T-helper 2 cell treated with Interferon-gamma antibody and Interleukin-4, amounts not matched to agents 5 μg/mL and 100 μg/mL, for 36 hours (primary cell): ENCODE measurements around the gene ARMC3.
"Not testable (repeated sequence)": the region's sequence is repeated elsewhere in the genome, so short reads cannot be mapped to it uniquely, and the experiment has no call there.

Experiments used
- DNase-seq: peaks from one replicate; pipeline ENCODE4 v3.0.0; 2021; ENCODE audit warnings: low spot score
- H3K27ac Mint-ChIP-seq: one replicate; pipeline ENCODE4 v1.8.0; 2021; ENCODE audit warnings: mild to moderate bottlenecking, mixed read lengths
- H3K27me3 Mint-ChIP-seq: one replicate; pipeline ENCODE4 v1.8.0; 2021; ENCODE audit warnings: low read depth, mixed read lengths
- H3K36me3 Mint-ChIP-seq: one replicate; pipeline ENCODE4 v1.8.0; 2021; ENCODE audit warnings: low read depth, mixed read lengths
- H3K4me1 Mint-ChIP-seq: one replicate; pipeline ENCODE4 v1.8.0; 2021; ENCODE audit warnings: low read depth, mixed read lengths
- H3K4me3 Mint-ChIP-seq: one replicate; pipeline ENCODE4 v1.8.0; 2022; ENCODE audit warnings: mild to moderate bottlenecking, moderate library complexity, mixed read lengths
- H3K9me3 Mint-ChIP-seq: one replicate; pipeline ENCODE4 v1.8.0; 2021; ENCODE audit warnings: mixed read lengths

The ARMC3 gene

DNA sequence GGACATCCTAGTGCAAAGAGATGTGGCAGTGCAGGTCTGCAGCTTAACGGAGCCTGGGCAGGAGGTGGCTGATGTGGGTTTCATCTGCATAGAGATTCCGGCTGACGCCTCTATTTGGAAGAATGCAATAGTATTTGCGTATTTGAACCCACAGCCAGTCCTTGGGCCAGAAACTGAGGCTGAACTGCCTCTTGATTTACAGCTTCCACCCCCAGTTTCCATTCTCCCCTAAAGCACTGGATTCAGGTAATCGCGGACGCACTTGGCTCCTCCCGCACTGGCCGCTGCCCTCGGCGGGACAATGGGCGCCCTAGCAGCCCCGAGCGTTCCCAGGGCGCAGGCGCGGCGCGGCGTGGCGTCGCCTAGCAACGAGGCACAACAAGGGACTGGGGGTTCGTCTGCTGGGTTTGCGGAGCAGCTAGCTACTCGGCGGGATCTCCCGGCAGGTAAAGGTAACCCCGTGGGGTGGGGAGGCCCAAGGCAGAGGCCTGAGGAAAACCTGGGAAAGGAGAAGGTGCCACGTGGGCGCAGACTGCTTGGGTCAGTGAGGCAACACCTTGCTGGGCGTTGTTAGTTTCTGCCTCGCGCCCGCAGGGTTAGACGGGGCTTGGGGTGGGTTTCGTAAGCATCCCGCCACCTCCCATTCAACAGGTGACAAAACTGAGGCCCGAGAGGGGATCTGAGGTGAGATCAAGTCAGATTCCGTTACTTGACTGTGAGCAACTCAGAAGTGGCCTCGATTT lies at the start of gene ARMC3:
ARMC3 (plus strand) TSS at position 393 of the 743 bp plus-strand sequence. CDS start 3,944 bp downstream, outside the sequence.
- H3K27me3 Mint-ChIP-seq: peaks cover 2% of the 10 kb centered on the region
- no peaks in the 10 kb centered on the region for H3K9me3 Mint-ChIP-seq
- no peak within 1 kb of the TSS for H3K27ac Mint-ChIP-seq
- peaks cover 2% of the 10 kb centered on the region for H3K4me1 Mint-ChIP-seq
- H3K36me3 Mint-ChIP-seq: no peaks in the 10 kb centered on the region
- H3K4me3 Mint-ChIP-seq: no peak within 1 kb of the TSS
- DNase-seq: peak; percentile 42

DNA sequence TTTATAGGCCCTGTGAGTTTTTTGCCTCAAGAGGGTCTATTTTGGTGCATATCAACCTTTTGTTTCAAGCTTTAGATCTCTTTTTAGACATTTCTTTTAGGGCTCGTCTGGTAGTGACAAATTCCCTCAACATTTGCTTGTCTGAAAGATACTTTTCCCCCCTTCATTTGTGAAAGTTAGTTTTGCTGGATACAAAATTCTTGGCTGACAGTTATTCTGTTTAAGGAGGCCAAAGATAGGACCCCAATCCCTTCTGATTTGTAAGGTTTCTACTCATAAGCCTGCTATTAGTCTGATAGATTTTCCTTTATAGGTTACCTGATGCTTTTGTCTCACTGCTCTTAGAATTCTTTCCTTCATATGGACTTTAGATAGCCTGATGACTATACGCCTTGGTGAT lies 36.1 kb upstream of the ARMC3 start:
- Mint-ChIP-seq H3K27ac (no peak overlapping the region), H3K9me3 (peaks cover 25% of the 10 kb centered on the region), H3K4me1 (no peaks in the 10 kb centered on the region), H3K27me3 (no peaks in the 10 kb centered on the region), H3K36me3 (no peaks in the 10 kb centered on the region), H3K4me3 (no peak overlapping the region)
- DNase-seq: no peak

- H3K27ac Mint-ChIP-seq: no peak overlapping the region
- no peaks in the 10 kb centered on the region for H3K36me3 Mint-ChIP-seq
- no peaks in the 10 kb centered on the region for H3K4me1 Mint-ChIP-seq
- no peak for DNase-seq
- H3K9me3 Mint-ChIP-seq: peaks cover 17% of the 10 kb centered on the region
- no peak overlapping the region for H3K4me3 Mint-ChIP-seq
- no peaks in the 10 kb centered on the region for H3K27me3 Mint-ChIP-seq
Measured at GRCh38 chr10:22893781-22894180, 34.1 kb upstream of the ARMC3 start.

DNA sequence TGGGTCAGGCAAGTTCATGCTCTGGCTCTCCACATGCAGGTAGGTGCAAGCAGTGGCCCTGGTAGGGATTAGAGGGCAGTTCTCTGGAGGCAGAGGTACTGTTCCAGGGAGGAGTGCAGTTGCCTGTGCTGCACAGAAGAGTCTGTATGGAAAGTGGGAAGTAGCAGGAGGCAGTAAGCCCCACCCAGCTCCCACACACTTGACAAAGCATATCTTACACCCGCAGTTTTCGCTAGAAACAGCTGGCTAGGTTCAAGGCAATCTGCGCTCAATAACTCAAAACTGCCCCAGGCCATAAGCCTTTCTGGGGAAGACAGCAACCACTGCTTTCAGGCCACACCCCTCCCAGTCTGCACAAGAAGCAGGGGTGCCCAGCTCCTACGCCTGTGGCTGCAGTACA lies 33.1 kb upstream of the ARMC3 start:
- DNase-seq: no peak
- Mint-ChIP-seq H3K36me3 (no peaks in the 10 kb centered on the region), H3K4me1 (no peaks in the 10 kb centered on the region), H3K9me3 (peaks cover 17% of the 10 kb centered on the region), H3K27ac (no peak overlapping the region), H3K4me3 (no peak overlapping the region), H3K27me3 (no peaks in the 10 kb centered on the region)

GRCh38 chr10:22895252-22895651 lies 32.6 kb upstream of the ARMC3 start:
- Mint-ChIP-seq H3K27ac (no peak overlapping the region), H3K27me3 (no peaks in the 10 kb centered on the region), H3K36me3 (no peaks in the 10 kb centered on the region), H3K4me3 (no peak overlapping the region), H3K4me1 (no peaks in the 10 kb centered on the region), H3K9me3 (peaks cover 12% of the 10 kb centered on the region)
- DNase-seq: no peak

DNA sequence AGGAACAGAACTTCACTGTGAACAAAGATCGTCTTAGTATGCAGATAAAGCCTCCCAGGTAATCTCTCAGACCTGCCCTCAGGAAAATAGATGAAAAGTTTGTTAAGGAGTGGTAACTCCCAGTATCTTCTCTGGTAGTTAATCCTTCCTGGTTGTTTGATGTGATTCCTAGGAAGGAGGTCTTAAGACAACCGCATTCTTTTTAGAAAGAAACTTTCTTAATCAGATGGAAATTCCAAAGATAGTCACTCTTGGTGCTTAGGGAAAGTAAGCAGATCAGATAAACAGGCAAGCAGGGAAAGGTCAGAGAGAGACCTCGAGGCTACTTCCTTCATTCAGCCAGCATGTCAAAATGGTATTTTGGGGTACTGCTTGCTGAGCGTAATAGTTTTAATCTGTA lies 30.5 kb upstream of the ARMC3 start:
- Mint-ChIP-seq H3K4me1 (no peaks in the 10 kb centered on the region), H3K4me3 (no peak overlapping the region), H3K27me3 (peaks cover 6% of the 10 kb centered on the region), H3K9me3 (peaks cover 9% of the 10 kb centered on the region), H3K36me3 (no peaks in the 10 kb centered on the region), H3K27ac (no peak overlapping the region)
- DNase-seq: no peak

- H3K27me3 Mint-ChIP-seq: peaks cover 6% of the 10 kb centered on the region
- H3K27ac Mint-ChIP-seq: no peak overlapping the region
- H3K4me1 Mint-ChIP-seq: no peaks in the 10 kb centered on the region
- no peaks in the 10 kb centered on the region for H3K36me3 Mint-ChIP-seq
- no peak overlapping the region for H3K4me3 Mint-ChIP-seq
- peaks cover 8% of the 10 kb centered on the region for H3K9me3 Mint-ChIP-seq
- DNase-seq: no peak
Measured at GRCh38 chr10:22899307-22899706, 28.5 kb upstream of the ARMC3 start.

DNA sequence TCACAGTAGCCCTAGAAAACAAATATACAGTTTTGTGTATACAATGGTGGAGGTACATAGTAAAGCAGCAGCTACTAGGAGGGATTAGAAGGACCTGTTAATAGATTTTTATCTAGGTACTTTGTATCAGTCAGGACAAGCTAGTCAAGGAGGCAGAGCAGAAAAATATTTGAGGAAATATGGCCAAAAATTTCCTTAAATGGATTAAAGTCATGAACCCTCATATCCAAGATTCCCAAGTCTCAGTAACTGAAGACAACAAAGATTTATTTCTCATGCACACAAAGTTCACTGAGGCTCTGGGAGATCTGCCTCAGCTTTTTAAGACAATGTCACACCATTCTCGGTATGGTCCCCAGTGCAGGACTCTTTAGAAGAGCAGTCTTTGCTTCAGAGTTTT lies 28.1 kb upstream of the ARMC3 start:
- Mint-ChIP-seq H3K4me1 (no peaks in the 10 kb centered on the region), H3K27me3 (peaks cover 6% of the 10 kb centered on the region), H3K9me3 (peaks cover 8% of the 10 kb centered on the region), H3K36me3 (no peaks in the 10 kb centered on the region), H3K27ac (no peak overlapping the region), H3K4me3 (no peak overlapping the region)
- no peak for DNase-seq

DNA sequence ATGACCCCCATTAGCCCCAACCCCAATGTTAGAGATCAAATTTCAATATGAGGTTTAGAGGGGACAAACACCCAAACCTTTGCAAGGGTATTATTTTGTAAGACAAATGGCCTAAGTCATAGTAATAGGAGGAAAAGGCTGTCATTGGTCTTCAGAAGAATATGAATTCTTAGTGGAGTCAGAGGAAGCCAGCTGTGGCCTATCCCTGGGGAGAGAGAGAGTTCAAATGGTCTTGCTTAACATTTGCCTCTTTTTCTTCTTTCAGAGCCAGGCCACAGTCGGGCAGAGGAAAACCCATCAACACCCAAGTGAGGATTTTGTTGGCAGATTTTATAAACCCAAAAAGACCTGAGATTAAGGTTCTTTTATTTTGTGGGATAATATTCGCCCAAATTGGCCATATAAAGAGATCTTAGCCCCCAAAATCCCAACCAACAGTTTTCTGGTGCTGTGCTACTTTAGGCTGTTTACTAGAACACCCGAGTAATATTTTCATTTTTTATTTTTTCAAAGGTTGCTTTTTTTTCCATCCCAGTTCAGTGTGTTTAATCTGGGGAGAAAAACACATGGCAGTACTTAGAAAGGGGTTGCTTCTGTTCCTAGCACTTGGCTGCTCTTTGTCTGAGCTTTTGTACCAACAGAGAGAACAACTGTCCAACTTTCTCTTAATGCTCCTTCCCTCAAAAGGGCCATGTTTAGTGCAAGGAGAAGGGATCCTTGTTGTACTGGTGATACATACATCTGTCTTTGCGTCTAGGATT lies 26.8 kb upstream of the ARMC3 start:
- H3K27me3 Mint-ChIP-seq: peaks cover 6% of the 10 kb centered on the region
- H3K27ac Mint-ChIP-seq: no peak overlapping the region
- no peaks in the 10 kb centered on the region for H3K4me1 Mint-ChIP-seq
- no peak overlapping the region for H3K4me3 Mint-ChIP-seq
- no peak for DNase-seq
- H3K36me3 Mint-ChIP-seq: no peaks in the 10 kb centered on the region
- H3K9me3 Mint-ChIP-seq: peaks cover 8% of the 10 kb centered on the region

- DNase-seq, H3K4me1 Mint-ChIP-seq, H3K27ac Mint-ChIP-seq, H3K36me3 Mint-ChIP-seq, H3K27me3 Mint-ChIP-seq, H3K4me3 Mint-ChIP-seq, H3K9me3 Mint-ChIP-seq: not testable (repeated sequence)
Measured at GRCh38 chr10:22902147-22902546, 25.7 kb upstream of the ARMC3 start.

DNA sequence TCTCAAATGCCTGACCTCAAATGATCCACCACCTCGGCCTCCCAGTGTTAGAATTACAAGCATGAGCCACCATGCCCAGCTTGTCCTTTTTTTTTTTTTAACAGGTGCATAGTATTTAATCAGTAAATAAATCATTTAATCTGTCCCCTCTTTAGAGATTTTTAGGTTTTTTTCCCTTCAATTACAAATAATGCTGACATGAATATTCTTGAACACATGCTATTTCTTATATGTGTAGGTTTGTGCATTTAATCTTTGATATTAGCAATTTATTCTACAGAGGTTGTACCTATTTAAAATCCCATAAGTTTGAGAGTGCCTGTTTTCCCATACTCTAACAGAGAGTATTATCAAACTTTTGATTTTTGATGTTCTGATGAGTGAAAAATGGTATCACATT lies 24.2 kb upstream of the ARMC3 start:
- Mint-ChIP-seq H3K4me1 (no peaks in the 10 kb centered on the region), H3K27ac (no peak overlapping the region), H3K36me3 (no peaks in the 10 kb centered on the region), H3K9me3 (peaks cover 19% of the 10 kb centered on the region), H3K4me3 (no peak overlapping the region), H3K27me3 (peaks cover 6% of the 10 kb centered on the region)
- DNase-seq: no peak

DNA sequence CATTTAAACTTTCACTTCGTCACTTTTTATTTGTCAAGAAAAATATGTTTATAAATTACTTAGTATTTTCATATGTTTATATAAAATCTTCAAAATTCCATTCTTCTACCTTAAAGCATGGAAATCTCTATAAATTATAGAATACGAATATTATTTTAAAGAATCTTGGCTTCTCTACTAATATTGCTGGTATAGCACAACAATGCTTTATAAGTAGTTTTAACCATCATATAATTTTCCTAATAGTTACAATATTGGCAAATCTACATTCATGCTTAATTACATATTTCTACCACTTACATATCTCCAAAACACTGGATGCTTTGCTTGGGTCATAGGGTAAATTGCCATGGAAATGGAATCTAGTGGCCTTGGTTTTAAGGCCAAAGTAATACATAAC lies 21.1 kb upstream of the ARMC3 start:
- peaks cover 4% of the 10 kb centered on the region for H3K27me3 Mint-ChIP-seq
- no peak overlapping the region for H3K27ac Mint-ChIP-seq
- H3K9me3 Mint-ChIP-seq: peaks cover 22% of the 10 kb centered on the region
- H3K36me3 Mint-ChIP-seq: no peaks in the 10 kb centered on the region
- DNase-seq: no peak
- no peak overlapping the region for H3K4me3 Mint-ChIP-seq
- H3K4me1 Mint-ChIP-seq: no peaks in the 10 kb centered on the region

DNA sequence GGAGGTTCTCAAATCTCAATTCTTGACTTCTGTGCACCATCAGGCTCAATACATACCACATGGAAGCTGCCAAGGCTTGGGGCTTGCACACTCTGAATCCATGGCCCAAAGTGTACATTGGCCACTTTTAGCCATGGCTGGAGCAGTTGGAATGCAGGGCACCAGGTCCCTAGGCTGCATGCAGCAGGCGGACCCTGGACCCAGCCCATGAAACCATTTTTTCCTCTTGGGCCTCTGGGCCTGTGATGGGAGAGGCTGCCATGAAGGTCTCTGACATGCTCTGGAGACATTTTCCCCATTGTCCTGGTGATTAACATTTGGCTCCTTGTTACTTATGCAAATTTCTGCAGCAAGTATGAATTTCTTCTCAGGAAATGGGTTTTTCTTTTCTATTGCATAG lies 19.0 kb upstream of the ARMC3 start:
- Mint-ChIP-seq H3K27ac (no peak overlapping the region), H3K36me3 (no peaks in the 10 kb centered on the region), H3K27me3 (no peaks in the 10 kb centered on the region)

DNA sequence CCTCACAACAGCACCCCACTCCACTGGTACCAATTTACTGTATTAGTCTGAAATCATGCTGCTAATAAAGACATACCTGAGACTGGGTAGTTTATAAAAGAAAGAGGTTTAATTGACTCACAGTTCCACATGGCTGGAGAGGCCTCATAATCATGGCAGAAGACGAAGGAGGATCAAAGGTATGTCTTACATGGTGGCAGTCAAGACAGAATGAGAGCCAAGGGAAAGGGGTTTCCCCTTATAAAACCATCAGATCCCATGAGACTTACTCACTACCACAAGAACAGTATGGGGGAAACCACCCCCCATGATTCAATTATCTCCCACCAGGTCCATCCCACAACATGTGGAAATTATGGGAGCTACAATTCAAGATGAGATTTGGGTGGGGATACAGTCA lies 18.2 kb upstream of the ARMC3 start:
- not testable (repeated sequence) for H3K36me3 Mint-ChIP-seq, H3K27ac Mint-ChIP-seq, H3K4me1 Mint-ChIP-seq, DNase-seq, H3K4me3 Mint-ChIP-seq, H3K27me3 Mint-ChIP-seq
- peaks cover 17% of the 10 kb centered on the region for H3K9me3 Mint-ChIP-seq

More for the DNA sequence above, 19.0 kb upstream of the ARMC3 start:
- Mint-ChIP-seq H3K4me1 (no peaks in the 10 kb centered on the region), H3K4me3 (no peak overlapping the region), H3K9me3 (peaks cover 17% of the 10 kb centered on the region)
- DNase-seq: no peak
